ENCODE results near the gene KCNQ2.

Gene KCNQ2

GRCh38 chr20:63434599-63435378, 37.7 kb downstream of the KCNQ2 start:
- DNase-seq (ENCODE audit: low read depth), result peak; percentile 5

GRCh38 chr20:63433756-63434531, 38.5 kb downstream of the KCNQ2 start:
- DNase-seq (ENCODE audit: low read depth), result no peak

GRCh38 chr20:63433351-63433750, 39.1 kb downstream of the KCNQ2 start:
- no peak for DNase-seq (ENCODE audit: low read depth)

- no peak for DNase-seq (ENCODE audit: low read depth)
These were observed 39.7 kb downstream of the KCNQ2 start for GRCh38 chr20:63432577-63433325.

- DNase-seq (ENCODE audit: low read depth), result no peak
These were observed 40.5 kb downstream of the KCNQ2 start for GRCh38 chr20:63431944-63432343.

GRCh38 chr20:63430891-63431290, 41.6 kb downstream of the KCNQ2 start:
- DNase-seq (ENCODE audit: low read depth), result no peak

- DNase-seq (ENCODE audit: low read depth), result no peak
These were observed 42.5 kb downstream of the KCNQ2 start for GRCh38 chr20:63429992-63430391.

GRCh38 chr20:63428906-63429575, 43.4 kb downstream of the KCNQ2 start:
- no peak for DNase-seq (ENCODE audit: low read depth)

- no peak for DNase-seq (ENCODE audit: low read depth)
These were observed 44.6 kb downstream of the KCNQ2 start for GRCh38 chr20:63427724-63428330.

- DNase-seq (ENCODE audit: low read depth), result no peak
These were observed 45.2 kb downstream of the KCNQ2 start for GRCh38 chr20:63427206-63427605.

GRCh38 chr20:63425846-63426485, 46.5 kb downstream of the KCNQ2 start:
- DNase-seq (ENCODE audit: low read depth), result no peak

- no peak for DNase-seq (ENCODE audit: low read depth)
These were observed 47.8 kb downstream of the KCNQ2 start for GRCh38 chr20:63424613-63425012.

GRCh38 chr20:63423751-63424150, 48.7 kb downstream of the KCNQ2 start:
- no peak for DNase-seq (ENCODE audit: low read depth)

GRCh38 chr20:63422653-63423052, 49.8 kb downstream of the KCNQ2 start:
- DNase-seq (ENCODE audit: low read depth), result no peak

- no peak for DNase-seq (ENCODE audit: low read depth)
These were observed 50.5 kb downstream of the KCNQ2 start for GRCh38 chr20:63421913-63422312.

GRCh38 chr20:63421094-63421692, 51.3 kb downstream of the KCNQ2 start:
- DNase-seq (ENCODE audit: low read depth), result no peak

- DNase-seq (ENCODE audit: low read depth), result no peak
These were observed 51.9 kb downstream of the KCNQ2 start for GRCh38 chr20:63420359-63421093.

- no peak for DNase-seq (ENCODE audit: low read depth)
These were observed 53.2 kb downstream of the KCNQ2 start for GRCh38 chr20:63419299-63419698.

GRCh38 chr20:63418617-63419016, 53.8 kb downstream of the KCNQ2 start:
- no peak for DNase-seq (ENCODE audit: low read depth)

GRCh38 chr20:63417738-63418120, 54.7 kb downstream of the KCNQ2 start:
- no peak for DNase-seq (ENCODE audit: low read depth)

All from HS-5 (cell line).